HepG2 (cell line): ENCODE data around the gene PPIC. TPM values are rescaled to one million over a fixed set of nuclear protein-coding genes. Genes with fewer than 3 reads are reported as not detected.

Source experiments
- ATAC-seq: fragments of 200-7000 bp; cut with Tn5 transposase; 3 replicates; pipeline ENCODE4 v1.9.1; 2020; ENCODE audit warnings: mild to moderate bottlenecking, moderate library complexity
- BruUV-seq: library from RNA; stranded (reverse); fragments of 400-500 nt; replicated peaks from 2 replicates; lab custom pipeline; 2021; lab: Mats Ljungman, UMichigan
- CTCF ChIA-PET: fragments of 300-600 bp; formaldehyde crosslinking; extraction: SDS; loops from one replicate; lab custom pipeline; 2021; ENCODE audit warnings: low total read pairs, inconsistent platforms, low intra/inter-chr PET ratio; lab: Yijun Ruan, JAX
- POLR2A ChIA-PET: fragments of 350-600 bp; sonication (Branson Sonifier 250); formaldehyde crosslinking; loops from one replicate; lab custom pipeline; 2020; ENCODE audit warnings: antibody characterized with exemption, inconsistent platforms; lab: Yijun Ruan, JAX
- DNase-seq: peaks from one replicate; pipeline ENCODE4 v3.0.0-alpha.2; 2015; ENCODE audit warnings: low spot score
- FAIRE-seq: peaks from 3 replicates; lab custom pipeline; 2011; peaks lifted over from hg19 to GRCh38; lab: Jason Lieb, UNC
- H2AFZ ChIP-seq: one replicate; pipeline ENCODE4 v1.6.1; 2011; ENCODE audit warnings: low read length, inconsistent platforms
- H3K27ac ChIP-seq: fragments of 300-600 bp; 3 replicates; pipeline ENCODE4 v1.8.0; 2011; ENCODE audit warnings: mixed run types, mild to moderate bottlenecking, mixed read lengths, low read length, inconsistent platforms; ENCODE audit not compliant: insufficient read depth; ENCODE audit errors: extremely low read length
- H3K27me3 ChIP-seq, 2 experiments: fragments of 200-600 bp in 1 of 2; 2 replicates in 1 of 2; 3 replicates in 1 of 2; pipeline versions ENCODE4 v1.6.0 to v1.8.0; 2011; ENCODE audit warnings: low read length in 2 of 2, mild to moderate bottlenecking in 2 of 2, moderate library complexity in 2 of 2, inconsistent platforms in 1 of 2; ENCODE audit not compliant: insufficient read depth in 2 of 2, control insufficient read depth in 1 of 2
- H3K36me3 ChIP-seq, 2 experiments: fragments of 200-600 bp in 1 of 2; replicated peaks in 1 of 2; 2 replicates in 1 of 2; 3 replicates in 1 of 2; pipeline versions ENCODE4 v1.5.1 to v1.8.0; 2011; ENCODE audit warnings: low read length in 2 of 2, inconsistent platforms in 1 of 2; ENCODE audit not compliant: insufficient read depth in 2 of 2, control insufficient read depth in 1 of 2
- H3K4me1 ChIP-seq: 2 replicates; pipeline ENCODE4 v1.5.1; 2012; ENCODE audit warnings: low read length, inconsistent platforms; ENCODE audit not compliant: insufficient read depth
- H3K4me2 ChIP-seq: 2 replicates; pipeline ENCODE4 v1.6.0; 2011; ENCODE audit warnings: low read depth, low read length, inconsistent platforms
- H3K4me3 ChIP-seq, 3 experiments: fragments of 200-600 bp in 1 of 3; sonication (generic), shearing (Covaris generic) in 1 of 3; replicated peaks in 1 of 3; 2 replicates each; pipeline ENCODE4 v1.5.1; 2011 to 2016; ENCODE audit warnings: low read length in 3 of 3, inconsistent platforms in 2 of 3, low read depth in 2 of 3, mild to moderate bottlenecking in 2 of 3, control low read depth in 1 of 3, mixed read lengths in 1 of 3; ENCODE audit not compliant: insufficient read depth in 1 of 3
- H3K79me2 ChIP-seq: one replicate; pipeline ENCODE4 v1.6.1; 2011; ENCODE audit warnings: low read length, inconsistent platforms; ENCODE audit not compliant: insufficient read depth
- H3K9ac ChIP-seq: 2 replicates; pipeline ENCODE4 v1.6.0; 2011; ENCODE audit warnings: mild to moderate bottlenecking, low read depth, low read length, inconsistent platforms; ENCODE audit not compliant: insufficient read depth
- H3K9me3 ChIP-seq: 2 replicates; pipeline ENCODE4 v1.5.1; 2012; ENCODE audit warnings: mild to moderate bottlenecking, low read length
- H4K20me1 ChIP-seq: 2 replicates; pipeline ENCODE4 v1.6.0; 2011; ENCODE audit warnings: inconsistent platforms, mild to moderate bottlenecking, low read length, moderate library complexity; ENCODE audit not compliant: insufficient read depth
- AFF4 ChIP-seq: sonication (generic); formaldehyde crosslinking; IDR thresholded peaks from 2 replicates; pipeline ENCODE4 v1.4.0; 2020; ENCODE audit warnings: missing genetic modification reagents
- CAMTA2 ChIP-seq: sonication (generic); formaldehyde crosslinking; IDR thresholded peaks from 2 replicates; pipeline ENCODE4 v1.4.0; 2020; ENCODE audit warnings: mild to moderate bottlenecking, missing genetic modification reagents, borderline replicate concordance
- DDIT3 ChIP-seq: sonication (generic); formaldehyde crosslinking; IDR thresholded peaks from 2 replicates; pipeline ENCODE4 v1.4.0; 2020; ENCODE audit warnings: mild to moderate bottlenecking, missing genetic modification reagents
- GPN1 ChIP-seq: sonication (generic); formaldehyde crosslinking; IDR thresholded peaks from 2 replicates; pipeline ENCODE4 v1.5.1; 2020; ENCODE audit warnings: missing genetic modification reagents, borderline replicate concordance
- HOXA3 ChIP-seq: sonication (generic); formaldehyde crosslinking; IDR thresholded peaks from 2 replicates; pipeline ENCODE4 v1.5.0; 2020; ENCODE audit warnings: missing genetic modification reagents
- KAT2B ChIP-seq: fragments of 150-350 bp; IDR thresholded peaks from 2 replicates; pipeline ENCODE4 v1.6.1; 2014; ENCODE audit warnings: low read depth, low read length, borderline replicate concordance
- NRL ChIP-seq: sonication (generic); formaldehyde crosslinking; IDR thresholded peaks from 2 replicates; pipeline ENCODE4 v1.5.0; 2020; ENCODE audit warnings: missing genetic modification reagents, mild to moderate bottlenecking, moderate library complexity, borderline replicate concordance
- SMAD1 ChIP-seq: sonication (generic); formaldehyde crosslinking; IDR thresholded peaks from 2 replicates; pipeline ENCODE4 v1.4.0; 2020; ENCODE audit warnings: missing genetic modification reagents, low read depth, mild to moderate bottlenecking, borderline replicate concordance
- ZNF207 ChIP-seq: fragments of 450-650 bp; IDR thresholded peaks from 2 replicates; pipeline ENCODE4 v1.6.1; 2016; ENCODE audit warnings: antibody characterized with exemption, borderline replicate concordance
- WGBS: methylation state at CpG from one replicate; pipeline ENCODE4 v1.1.6; 2017; ENCODE audit warnings: low lambda C conversion rate; 5-methylcytosine and 5-hydroxymethylcytosine counted together
- in situ Hi-C: cut with HindIII; loops from 2 replicates; pipeline ENCODE4 v1.10.0; 2017; ENCODE audit warnings: low pct_unique_long_range_greater_than_20kb; ENCODE audit not compliant: extremely low pct_ligation_motif_present
- intact Hi-C: fragments of 100-400 bp; cut with micrococcal nuclease; formaldehyde crosslinking; loops from one replicate; pipeline ENCODE4 v1.10.0; 2022; ENCODE audit not compliant: unreplicated experiment
- polyA plus RNA-seq, 8 experiments: library from polyadenylated mRNA; depleted of rRNA in 3 of 8; stranded (reverse) in 7 of 8; unstranded in 1 of 8; fragments of >200 nt; fragmentation: Illumina TruSeq in 4 of 8; extraction: Trizol in 4 of 8; gene quantifications; 2 replicates each; pipeline versions ENCODE4 v1.2.1 to v1.2.3, GENCODE V29; 2011 to 2016; ENCODE audit warnings: low read depth in 4 of 8, missing spikeins in 1 of 8, mixed read lengths in 1 of 8; ENCODE audit not compliant: insufficient read depth in 1 of 8
- total RNA-seq, 5 experiments: library from RNA; depleted of rRNA; stranded (reverse); fragments of >200 nt; fragmentation: Illumina TruSeq; extraction: Trizol; gene quantifications; 2 replicates each; pipeline ENCODE4 v1.2.3, GENCODE V29; 2016; ENCODE audit warnings: low read depth in 1 of 5

PPIC gene
- total and polyA plus RNA-seq, 2 of the 13 experiments (the other 11 are each of a cell fraction or from before 2014, with no cell fraction given), result 6.2 to 17.2 TPM

GRCh38 chr5:123028222-123028621 is 8.3 kb downstream of the PPIC start:
- 94% methylated on average over 9 of the region's 9 CpGs for WGBS
- in situ Hi-C loops, result no loop called here
- no peak overlapping the region for H3K27ac ChIP-seq
- TF ChIP-seq AFF4 (CRISPR knock-in tag), result no peak
- no peak for TF ChIP-seq DDIT3
- TF ChIP-seq CAMTA2 (CRISPR knock-in tag), result no peak
- no peak for TF ChIP-seq ZNF207
- TF ChIP-seq NRL (CRISPR knock-in tag), result no peak
- no peak for TF ChIP-seq GPN1 (CRISPR knock-in tag)
- TF ChIP-seq HOXA3, result no peak
- TF ChIP-seq SMAD1 (CRISPR knock-in tag), result no peak
- TF ChIP-seq KAT2B, result no peak
- ATAC-seq (no peak), FAIRE-seq (no peak), DNase-seq (no peak)
- no peaks in the 10 kb centered on the region for H3K27me3 ChIP-seq
- no peaks in the 10 kb centered on the region for H3K79me2 ChIP-seq
- POLR2A ChIA-PET, result no interaction called here
- intact Hi-C loops, result no loop called here
- no peak overlapping the region for H3K4me3 ChIP-seq
- no TSS peak for BruUV-seq
- no peak overlapping the region for H3K4me2 ChIP-seq
- no peaks in the 10 kb centered on the region for H3K36me3 ChIP-seq
- no peak overlapping the region for H3K9ac ChIP-seq
- no peak overlapping the region for H2AFZ ChIP-seq
- CTCF ChIA-PET, result no interaction called here
- H3K4me1 ChIP-seq, result peaks cover 5% of the 10 kb centered on the region; the same call in 1 of the 2 replicates
- H3K9me3 ChIP-seq, result no peaks in the 10 kb centered on the region
- H4K20me1 ChIP-seq, result no peaks in the 10 kb centered on the region
